Hindlimb muscle (tissue), 1 donor: ENCODE data around the gene ZNG1B. TPM values are rescaled to one million over a fixed set of nuclear protein-coding genes. Genes with fewer than 3 reads are reported as not detected.
"Not testable (repeated sequence)": the region's sequence is repeated elsewhere in the genome, so short reads cannot be mapped to it uniquely, and the experiment has no call there.

Source experiments
- DNase-seq: peaks from one replicate; pipeline ENCODE4 v3.0.0-alpha.2; 2013
- polyA plus RNA-seq: library from polyadenylated mRNA; unstranded; fragments of 120-200 nt; gene quantifications from one replicate; pipeline ENCODE4 v1.2.1, GENCODE V29; 2013; ENCODE audit not compliant: insufficient read length

Gene ZNG1B
- polyA plus RNA-seq: 42.4 TPM

DNA sequence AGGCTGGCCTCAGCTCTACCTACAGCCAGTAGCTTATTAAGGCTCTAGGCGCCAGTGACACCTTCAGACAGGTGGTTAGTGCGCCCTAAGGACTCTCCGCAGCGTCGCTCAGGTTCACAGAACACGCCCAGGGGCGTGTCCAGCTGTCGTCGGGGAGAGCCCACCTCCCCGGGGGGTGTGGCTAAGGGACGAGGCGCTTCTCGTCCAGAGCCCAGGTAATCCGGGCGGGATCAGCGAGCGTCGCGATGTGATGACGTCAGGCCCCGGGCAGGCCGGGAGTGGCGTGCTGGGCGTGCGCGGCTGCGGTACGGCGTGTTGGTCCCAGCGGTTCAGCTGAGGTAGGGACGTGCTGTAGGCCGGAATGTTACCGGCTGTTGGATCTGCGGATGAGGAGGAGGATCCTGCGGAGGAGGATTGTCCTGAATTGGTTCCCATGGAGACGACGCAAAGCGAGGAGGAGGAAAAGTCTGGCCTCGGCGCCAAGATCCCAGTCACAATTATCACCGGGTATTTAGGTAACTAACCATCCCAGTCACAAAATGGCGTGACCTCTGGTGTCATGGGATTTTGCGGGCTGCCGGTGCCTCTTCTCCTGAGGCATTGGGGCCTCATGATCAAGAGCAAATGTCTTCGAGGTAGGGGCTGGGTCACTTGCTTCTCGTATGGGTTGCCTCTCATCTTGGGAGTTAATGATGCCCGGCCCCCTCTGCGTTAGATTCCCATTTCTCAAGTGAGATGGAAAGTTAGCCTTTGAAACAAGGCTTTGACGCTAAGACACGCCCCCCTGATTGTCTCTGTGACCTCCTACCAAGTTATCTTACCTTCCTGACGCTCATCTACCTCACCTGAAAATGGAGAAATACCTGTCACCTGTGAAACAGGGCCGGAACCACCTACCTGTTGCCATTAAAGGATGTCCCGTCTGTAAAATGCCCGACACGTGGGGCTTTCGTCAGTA is at the start of gene ZNG1B:
ZNG1B (plus strand) TSS at position 184 of the 958 bp plus-strand sequence; CDS start at position 362, 178 bp downstream.
- peak; percentile 7 for DNase-seq

DNA sequence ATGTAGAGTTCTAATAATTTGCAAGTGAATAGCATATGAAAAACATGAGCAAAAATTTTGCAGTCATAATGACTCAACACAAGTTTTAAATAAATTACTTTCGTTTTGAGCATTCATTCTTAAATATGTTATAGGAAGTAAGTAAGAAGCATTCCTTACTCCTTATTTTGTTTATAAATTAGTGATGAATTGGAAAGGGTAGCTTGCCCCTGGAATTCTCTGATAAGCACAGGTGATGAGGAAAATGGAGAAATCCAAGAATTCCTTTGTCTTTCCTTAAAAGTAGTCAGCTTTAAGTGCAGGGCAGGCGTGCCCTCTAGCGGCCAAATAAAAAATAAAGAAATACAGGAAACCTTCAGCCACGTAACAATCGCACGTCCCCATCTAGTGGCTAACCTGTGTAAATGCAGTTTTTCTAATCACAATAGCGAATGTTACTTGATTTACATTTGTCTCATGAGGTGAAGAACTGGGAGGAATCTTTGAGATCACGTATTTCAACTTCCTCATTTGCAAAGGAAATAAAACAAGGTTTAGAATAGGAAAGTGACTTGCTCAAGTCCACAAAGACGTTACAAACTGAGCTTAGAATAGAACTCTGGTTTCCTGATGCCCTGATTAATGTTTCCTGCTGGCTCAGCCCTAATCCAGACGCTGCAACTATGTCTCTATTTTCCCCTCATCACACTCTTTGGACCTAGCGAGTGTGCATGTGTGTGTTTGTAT is 47.2 kb upstream of the ZNG1B start:
- DNase-seq: peak; percentile 58

DNA sequence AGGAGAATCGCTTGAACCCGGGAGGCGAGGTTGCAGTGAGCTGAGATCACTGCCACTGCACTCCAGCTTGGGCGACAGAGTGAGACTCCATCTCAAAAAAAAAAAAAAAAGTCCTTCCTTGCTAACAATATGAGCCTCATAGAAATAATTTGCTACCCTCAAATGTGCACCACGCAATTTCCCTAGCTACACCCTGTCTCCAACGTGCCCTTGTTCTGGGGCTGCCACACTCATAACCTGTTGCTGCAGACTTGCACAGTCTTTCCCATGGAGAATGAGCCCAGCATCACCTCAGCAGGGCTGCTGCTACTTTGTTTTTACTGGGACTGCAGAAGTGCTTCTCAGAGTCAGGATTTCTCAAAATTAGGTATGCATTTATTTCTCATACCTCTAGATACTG is 46.4 kb upstream of the ZNG1B start:
- no peak for DNase-seq

DNA sequence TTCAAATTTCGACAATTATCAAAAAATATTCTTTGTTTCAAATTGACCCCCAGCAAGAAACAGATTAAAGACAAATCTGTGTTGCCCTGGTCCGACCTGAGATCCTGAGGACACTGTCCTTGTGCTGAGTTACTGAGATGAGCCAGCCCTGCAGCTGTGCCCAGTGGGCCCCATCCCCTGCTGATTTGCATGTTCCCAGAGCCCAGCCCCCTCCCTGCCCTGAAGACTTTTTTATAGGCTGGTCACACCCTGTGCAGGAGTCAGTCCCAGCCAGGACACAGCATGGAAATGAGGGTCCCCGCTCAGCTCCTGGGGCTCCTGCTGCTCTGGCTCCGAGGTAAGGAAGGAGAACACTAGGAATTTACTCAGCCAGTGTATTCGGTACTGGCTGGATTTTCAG is 31.4 kb upstream of the ZNG1B start:
- DNase-seq: no peak

DNA sequence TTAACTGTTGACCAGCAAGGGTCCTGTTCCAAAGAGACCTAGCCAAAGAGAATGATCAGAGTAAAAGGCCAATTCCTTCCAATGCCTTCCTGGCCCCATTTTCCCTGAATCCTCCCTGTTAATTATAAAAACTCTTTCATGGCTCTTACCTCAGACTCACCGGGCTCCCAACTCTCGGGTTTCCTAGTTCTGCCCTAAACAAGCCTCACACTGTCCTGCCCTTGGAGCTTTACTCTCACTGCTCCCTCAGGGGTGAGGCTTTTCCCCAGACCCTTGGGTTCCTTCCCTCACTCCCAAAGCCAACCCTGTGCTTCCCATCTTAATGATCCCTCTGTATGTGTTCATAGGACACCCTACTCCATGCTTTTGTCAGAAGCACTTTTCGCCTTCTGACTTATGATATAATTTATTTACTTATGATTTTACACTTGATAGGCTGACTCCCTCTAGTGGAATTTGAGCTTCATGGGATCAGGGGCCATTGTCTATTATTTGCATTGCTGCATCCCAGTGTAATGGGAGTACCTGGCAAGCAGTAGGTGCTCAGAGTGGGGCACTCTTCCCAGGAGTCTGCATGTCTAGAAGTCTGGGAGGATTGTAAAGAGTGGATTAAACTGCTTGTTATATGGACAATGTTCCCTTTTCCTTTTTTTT is 29.9 kb upstream of the ZNG1B start:
- DNase-seq: no peak

DNA sequence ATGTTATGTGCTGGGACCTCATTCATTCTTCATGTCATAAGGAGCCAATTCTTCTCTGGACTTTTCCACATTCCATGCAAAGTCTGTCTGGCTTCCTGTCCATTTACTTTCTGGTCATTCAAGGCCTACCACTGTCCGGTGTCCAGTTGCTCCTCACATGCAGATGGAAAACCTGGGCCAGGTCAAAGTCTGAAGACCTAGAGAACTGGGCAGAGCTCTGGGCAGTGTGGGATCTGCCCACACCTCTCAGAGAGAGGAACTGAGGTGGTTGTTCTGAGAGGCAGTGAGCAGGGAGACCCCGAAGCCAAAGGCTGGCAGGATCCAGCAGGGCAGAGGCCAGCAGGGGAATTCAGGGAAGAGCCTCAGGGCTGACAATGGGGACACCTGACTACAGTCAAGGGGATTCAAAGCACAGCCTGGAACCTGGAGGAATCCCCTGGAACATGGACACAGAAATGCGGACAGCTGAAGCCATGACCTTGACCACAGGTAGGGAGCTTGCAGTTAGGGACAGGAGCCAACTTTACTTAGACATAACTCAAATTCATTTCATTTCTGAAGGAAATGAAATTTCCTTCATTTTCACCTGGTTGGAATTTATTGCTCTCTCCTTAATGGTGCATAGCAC is 25.7 kb upstream of the ZNG1B start:
- DNase-seq: not testable (repeated sequence)

DNA sequence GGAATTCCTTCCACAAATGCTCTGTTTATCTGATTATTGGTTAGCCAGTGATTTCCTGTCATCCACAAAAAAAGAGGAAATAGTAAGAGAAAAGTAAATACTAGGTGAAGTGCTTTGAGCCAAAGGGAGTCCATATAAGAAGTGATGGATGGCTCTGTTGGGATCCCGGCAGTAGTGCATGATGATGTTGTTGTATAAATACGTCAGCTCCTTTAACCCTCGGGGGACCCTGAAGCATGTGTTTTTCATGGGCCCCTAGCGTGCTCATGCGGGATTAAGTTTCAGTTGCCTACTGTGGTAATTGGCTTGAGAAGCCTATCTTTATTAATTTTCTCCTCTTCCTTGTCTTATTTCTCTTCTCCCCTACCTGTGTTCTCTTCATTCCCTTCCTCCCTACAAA is 24.7 kb upstream of the ZNG1B start:
- not testable (repeated sequence) for DNase-seq

DNA sequence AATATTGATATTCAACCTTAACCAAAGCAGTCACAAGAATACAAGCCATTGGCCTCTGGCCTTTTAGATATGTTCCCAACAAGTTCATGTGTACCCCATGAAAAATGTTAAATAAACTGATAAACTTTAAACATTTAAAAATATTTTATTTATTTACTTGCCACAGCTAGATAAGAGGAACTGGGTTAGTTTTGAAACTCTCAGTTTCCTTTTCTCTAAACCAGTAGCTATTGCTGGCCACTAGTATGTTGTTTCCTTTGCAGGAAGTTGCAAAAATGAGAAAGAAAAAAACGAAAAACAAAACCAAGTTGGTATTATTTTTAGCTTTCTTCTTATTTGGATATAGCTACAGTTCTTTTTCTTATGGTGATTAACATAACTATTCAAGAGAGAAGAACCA is 5.7 kb upstream of the ZNG1B start:
- not testable (repeated sequence) for DNase-seq

DNA sequence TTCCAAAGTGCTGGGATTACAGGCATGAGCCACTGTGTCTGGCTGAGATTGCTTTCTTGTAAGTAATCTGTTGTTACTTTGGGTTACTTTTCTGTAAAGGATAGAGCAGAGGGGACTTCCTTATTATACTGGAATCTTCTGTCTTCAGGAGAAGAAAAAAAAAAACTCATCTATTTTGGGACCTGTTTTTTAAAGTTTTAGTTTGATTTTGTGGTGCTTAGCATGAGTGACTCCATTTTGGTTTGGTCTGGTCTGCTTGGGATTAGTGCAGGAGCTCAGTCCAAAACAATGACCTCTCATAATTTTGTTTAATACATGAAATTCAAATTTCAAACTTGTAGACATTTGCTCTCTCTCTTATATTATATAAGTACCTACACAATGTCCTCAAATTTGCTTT is 4.0 kb upstream of the ZNG1B start:
- not testable (repeated sequence) for DNase-seq

DNA sequence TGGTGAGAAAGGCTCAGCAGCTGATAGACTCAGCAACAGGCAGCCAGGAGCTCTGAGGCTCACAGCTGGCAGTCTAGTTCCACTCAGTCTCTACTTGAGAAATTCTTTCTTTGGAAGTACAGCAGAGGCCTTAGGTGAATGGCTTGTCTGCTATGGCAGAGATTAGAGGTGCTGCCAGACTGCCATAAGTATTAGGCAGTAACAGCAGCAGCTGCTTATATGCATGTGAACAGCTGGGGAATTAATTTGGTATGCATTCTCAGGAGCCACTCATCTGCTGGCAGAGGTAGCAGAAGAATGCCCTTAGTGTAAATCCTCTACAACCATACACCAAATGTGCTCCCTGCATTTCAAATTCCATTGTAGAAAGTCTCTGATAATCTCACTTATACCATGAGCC is 28.3 kb downstream of the ZNG1B start:
- DNase-seq: peak; percentile 1

DNA sequence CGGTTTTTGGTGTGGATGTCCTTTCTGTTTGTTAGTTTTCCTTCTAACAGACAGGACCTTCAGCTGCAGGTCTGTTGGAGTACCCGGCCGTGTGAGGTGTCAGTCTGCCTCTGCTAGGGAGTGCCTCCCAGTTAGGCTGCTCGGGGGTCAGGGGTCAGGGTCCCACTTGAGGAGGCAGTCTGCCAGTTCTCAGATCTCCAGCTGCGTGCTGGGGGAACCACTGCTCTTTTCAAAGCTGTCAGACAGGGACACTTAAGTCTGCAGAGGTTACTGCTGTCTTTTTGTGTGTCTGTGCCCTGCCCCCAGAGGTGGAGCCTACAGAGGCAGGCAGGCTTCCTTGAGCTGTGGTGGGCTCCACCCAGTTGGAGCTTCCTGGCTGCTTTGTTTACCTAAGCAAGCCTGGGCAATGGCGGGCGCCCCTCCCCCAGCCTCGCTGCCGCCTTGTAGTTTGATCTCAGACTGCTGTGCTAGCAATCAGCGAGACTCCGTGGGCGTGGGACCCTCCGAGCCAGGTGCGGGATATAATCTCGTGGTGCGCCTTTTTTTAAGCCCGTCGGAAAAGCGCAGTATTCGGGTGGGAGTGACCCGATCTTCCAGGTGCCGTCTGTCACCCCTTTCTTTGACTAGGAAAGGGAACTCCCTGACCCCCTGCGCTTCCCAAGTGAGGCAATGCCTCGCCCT is 39.3 kb downstream of the ZNG1B start:
- DNase-seq: not testable (repeated sequence)

DNA sequence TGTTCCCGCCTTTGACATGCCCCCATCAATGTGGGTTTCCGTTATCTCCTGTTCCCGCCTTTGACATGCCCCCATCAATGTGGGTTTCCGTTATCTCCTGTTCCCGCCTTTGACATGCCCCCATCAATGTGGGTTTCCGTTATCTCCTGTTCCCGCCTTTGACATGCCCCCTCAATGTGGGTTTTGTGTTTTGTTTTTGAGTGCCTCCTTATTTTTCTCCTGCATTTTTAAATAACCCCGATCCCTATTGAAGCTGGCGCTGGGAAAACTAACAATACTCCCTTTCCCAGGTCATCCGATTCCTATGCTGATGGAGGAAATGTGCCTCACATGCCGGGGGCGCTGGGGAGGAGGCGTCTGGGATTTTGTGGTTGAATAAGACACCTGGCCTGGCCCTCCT is 59.0 kb downstream of the ZNG1B start:
- not testable (repeated sequence) for DNase-seq

DNA sequence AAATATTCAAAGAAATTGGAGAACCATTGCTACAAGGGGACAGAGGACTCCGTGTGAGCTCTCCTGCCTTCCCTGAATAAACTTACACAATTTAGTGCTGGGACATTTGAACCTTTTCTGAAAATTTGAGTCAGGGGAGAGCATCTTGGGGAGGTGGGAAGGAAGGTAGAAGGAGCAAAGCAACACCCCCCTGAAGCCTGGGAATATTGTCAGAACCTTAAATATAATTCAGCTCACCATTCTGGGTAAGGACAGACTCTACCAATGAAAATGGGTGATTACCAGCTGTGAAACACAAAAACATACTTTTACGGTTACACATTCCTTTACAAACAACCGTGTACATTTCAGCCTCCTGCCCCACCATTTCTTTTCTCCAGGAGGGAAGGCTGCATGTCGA is 60.9 kb downstream of the ZNG1B start, which contains the start of gene FOXD4L1:
FOXD4L1 (plus strand) TSS at position 301 of the 400 bp plus-strand sequence. CDS start 592 bp downstream, outside the sequence.
- DNase-seq: not testable (repeated sequence)

DNA sequence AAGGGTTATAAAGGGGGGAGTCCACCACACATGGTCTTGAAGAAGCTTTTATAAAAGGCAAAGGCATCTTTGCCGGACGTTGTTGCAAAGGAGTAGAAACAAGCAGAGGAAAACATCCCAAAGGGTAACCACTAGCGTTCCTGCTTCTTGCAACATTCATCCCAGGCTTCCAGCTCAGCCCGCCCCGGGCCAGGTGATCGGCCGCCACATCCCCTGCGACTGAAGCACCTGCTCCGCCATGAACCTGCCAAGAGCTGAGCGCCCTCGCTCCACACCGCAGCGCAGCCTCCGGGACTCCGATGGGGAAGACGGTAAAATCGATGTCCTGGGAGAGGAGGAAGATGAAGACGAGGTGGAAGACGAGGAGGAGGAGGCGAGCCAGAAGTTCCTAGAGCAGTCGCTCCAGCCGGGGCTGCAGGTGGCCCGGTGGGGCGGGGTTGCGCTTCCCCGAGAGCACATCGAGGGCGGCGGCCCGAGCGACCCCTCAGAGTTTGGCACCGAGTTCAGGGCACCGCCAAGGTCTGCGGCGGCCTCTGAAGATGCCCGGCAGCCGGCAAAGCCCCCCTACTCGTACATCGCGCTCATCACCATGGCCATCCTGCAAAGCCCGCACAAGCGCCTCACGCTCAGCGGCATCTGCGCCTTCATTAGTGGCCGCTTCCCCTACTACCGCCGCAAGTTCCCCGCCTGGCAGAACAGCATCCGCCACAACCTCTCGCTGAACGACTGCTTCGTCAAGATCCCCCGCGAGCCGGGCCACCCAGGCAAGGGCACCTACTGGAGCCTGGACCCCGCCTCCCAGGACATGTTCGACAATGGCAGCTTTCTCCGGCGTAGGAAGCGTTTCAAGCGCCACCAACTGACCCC is 61.8 kb downstream of the ZNG1B start:
- not testable (repeated sequence) for DNase-seq

DNA sequence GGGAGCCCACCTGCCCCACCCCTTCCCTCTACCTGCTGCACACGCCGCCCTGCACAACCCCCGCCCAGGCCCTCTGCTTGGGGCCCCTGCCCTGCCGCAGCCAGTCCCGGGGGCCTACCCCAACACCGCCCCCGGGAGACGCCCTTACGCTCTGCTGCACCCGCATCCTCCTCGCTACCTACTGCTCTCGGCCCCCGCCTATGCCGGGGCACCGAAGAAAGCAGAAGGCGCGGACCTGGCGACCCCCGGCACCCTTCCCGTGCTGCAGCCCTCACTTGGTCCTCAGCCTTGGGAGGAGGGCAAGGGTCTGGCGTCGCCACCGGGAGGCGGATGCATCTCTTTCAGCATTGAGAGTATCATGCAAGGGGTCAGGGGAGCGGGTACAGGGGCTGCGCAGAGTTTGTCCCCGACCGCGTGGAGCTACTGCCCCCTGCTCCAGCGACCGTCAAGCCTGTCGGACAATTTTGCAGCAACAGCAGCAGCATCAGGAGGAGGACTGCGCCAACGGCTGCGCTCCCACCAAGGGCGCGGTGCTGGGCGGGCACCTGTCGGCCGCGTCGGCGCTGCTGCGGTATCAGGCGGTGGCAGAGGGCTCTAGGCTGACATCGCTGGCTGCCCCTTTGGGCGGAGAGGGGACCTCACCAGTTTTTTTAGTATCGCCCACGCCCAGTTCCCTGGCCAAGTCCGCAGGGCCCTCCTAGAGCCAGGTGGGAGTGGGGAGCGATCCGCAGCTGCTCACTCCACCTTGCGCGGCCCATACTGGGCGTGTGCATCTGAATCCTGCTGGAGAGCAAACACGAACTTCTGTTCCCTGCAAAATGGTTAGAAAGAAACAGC is 62.6 kb downstream of the ZNG1B start:
- DNase-seq: not testable (repeated sequence)

DNA sequence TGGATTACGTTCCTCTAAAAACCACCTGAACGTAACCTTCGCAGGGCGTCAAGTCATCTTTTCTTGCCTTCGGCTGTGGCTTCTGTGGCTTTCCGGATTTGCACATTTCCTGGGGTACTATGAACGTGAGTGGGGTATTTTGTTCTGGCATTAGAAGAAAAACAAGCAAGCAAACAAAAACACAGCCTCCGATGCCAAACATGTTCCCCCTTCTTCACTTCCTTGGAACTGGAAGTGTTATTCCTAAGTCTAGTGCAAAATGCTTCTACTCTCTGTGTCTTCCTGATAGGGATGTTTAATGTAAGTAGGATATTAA is 63.2 kb downstream of the ZNG1B start:
- not testable (repeated sequence) for DNase-seq

DNA sequence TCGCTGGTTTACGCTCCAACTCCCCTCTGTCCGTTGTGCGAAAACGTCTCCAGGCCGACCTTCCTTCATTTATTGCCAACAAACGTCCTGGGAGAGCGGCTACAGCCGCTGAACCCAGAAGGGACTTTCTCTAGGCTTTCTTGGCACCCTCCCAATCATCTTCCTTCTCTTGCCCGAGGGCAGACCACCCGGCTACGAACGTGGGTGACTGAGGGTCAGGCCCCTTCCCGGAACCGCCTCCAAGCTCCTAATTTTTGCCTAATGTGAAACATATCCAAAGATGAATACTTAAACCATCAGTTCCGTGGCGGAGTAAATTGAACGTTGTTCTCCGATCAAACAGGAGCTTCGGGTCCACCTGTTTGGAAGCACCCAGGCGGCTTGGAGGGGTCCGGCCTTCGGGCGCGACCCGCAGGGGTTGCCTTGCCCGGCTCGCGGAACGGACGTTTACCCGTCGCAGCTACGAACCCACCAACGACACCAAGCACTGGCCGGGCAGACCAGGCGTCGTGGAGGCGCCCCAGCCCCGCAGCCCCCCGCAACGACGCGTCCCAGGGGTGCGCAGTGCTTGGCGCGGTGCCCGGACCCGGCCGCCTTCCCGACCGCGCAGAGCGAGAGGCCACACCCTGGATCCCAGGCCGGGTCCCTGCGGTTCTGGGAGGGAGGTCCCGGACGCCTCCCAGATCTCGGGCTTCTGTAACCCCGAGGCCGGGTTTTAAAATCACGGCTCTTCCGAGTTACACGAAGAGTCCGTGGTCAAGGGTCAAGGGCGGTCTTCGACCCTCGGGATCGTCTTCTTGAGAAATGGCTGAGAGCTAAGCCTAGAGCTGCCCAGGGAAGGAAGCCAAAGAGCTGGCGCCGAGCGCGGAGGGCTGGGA is 65.0 kb downstream of the ZNG1B start:
- not testable (repeated sequence) for DNase-seq
